Left ventricle myocardium inferior (tissue), 1 donor: ENCODE measurements around the gene TACC3. TPM values are rescaled to one million over a fixed set of nuclear protein-coding genes. Genes with fewer than 3 reads are reported as not detected.

ENCODE experiments used
- DNase-seq: peaks from one replicate; pipeline ENCODE4 v3.0.0-alpha.2; 2020
- H3K27ac ChIP-seq: fragments of 200-600 bp; replicated peaks from 2 replicates; pipeline ENCODE4 v1.8.0; 2021
- H3K27me3 ChIP-seq: fragments of 200-600 bp; 2 replicates; pipeline ENCODE4 v1.8.0; 2021; ENCODE audit warnings: low read depth
- H3K36me3 ChIP-seq: fragments of 200-600 bp; 2 replicates; pipeline ENCODE4 v1.8.0; 2021
- H3K4me1 ChIP-seq: fragments of 200-600 bp; 2 replicates; pipeline ENCODE4 v1.8.0; 2021
- H3K4me3 ChIP-seq: fragments of 200-600 bp; 2 replicates; pipeline ENCODE4 v1.8.0; 2021; ENCODE audit warnings: mild to moderate bottlenecking, moderate library complexity
- H3K9me3 ChIP-seq: fragments of 200-600 bp; replicated peaks from 2 replicates; pipeline ENCODE4 v1.8.0; 2021
- intact Hi-C: fragments of 100-400 bp; cut with micrococcal nuclease; formaldehyde crosslinking; loops from one replicate; pipeline ENCODE4 v1.11.0; 2022
- total RNA-seq: library from RNA; stranded (reverse); fragmentation: NEBNext Ultra II Directional; extraction: Animal tissue kit (Norgen Biotek cat#: 25700); gene quantifications from one replicate; pipeline ENCODE4 v1.2.1, GENCODE V29; 2021
- TF ChIP-seq, protein P1 (sequence below): fragments of 200-600 bp; IDR thresholded peaks from 2 replicates; pipeline ENCODE4 v1.8.0; 2021; ENCODE audit warnings: antibody characterized with exemption, mild to moderate bottlenecking, borderline replicate concordance
- donor health status: DM: no; HTN: yes; CAD: no; lungs with severe emphysema.

TACC3 gene
- total RNA-seq, 1 donor from 2014 or later: 5.8 TPM

DNA sequence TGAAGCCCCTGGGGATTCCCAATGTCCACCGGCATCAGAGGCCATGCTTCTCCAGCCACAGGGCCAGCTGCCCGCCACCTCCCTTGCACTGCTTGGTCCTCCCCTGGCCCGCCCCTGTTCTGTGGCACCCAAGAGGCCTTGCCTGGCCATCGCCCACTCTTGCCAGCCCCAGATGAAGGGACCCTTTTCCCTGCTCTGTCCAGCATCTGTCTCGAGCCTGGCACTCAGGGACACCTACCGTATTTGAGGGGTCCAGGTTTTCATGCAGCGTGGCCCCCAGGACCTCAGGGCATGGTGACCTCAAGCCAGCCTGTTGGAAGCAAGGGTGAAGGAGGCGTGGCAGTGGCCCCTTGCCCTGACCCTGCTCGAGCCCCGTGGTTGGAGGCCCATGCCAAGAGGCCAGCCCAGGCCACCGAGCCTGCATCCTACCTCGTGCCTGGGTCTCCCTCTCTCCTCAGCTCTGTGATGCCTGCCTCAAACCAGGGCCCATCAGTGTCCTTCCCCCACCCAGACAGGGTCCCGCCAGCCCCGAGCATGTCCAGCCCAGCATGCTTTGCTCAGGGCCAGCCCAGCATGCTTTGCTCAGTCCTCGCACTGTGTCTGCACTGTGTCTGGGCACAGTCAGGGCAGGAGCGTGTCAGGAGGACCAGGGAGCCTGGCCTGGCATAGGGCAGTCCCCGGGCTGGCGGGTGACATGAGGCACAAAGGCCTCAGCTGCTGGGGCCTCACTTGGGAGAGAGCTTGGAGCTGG lies 57.5 kb downstream of the TACC3 start:
- no peak for DNase-seq
- no peaks in the 10 kb centered on the region for H3K9me3 ChIP-seq
- TF ChIP-seq, protein P1, sequence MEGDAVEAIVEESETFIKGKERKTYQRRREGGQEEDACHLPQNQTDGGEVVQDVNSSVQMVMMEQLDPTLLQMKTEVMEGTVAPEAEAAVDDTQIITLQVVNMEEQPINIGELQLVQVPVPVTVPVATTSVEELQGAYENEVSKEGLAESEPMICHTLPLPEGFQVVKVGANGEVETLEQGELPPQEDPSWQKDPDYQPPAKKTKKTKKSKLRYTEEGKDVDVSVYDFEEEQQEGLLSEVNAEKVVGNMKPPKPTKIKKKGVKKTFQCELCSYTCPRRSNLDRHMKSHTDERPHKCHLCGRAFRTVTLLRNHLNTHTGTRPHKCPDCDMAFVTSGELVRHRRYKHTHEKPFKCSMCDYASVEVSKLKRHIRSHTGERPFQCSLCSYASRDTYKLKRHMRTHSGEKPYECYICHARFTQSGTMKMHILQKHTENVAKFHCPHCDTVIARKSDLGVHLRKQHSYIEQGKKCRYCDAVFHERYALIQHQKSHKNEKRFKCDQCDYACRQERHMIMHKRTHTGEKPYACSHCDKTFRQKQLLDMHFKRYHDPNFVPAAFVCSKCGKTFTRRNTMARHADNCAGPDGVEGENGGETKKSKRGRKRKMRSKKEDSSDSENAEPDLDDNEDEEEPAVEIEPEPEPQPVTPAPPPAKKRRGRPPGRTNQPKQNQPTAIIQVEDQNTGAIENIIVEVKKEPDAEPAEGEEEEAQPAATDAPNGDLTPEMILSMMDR: no peak

DNA sequence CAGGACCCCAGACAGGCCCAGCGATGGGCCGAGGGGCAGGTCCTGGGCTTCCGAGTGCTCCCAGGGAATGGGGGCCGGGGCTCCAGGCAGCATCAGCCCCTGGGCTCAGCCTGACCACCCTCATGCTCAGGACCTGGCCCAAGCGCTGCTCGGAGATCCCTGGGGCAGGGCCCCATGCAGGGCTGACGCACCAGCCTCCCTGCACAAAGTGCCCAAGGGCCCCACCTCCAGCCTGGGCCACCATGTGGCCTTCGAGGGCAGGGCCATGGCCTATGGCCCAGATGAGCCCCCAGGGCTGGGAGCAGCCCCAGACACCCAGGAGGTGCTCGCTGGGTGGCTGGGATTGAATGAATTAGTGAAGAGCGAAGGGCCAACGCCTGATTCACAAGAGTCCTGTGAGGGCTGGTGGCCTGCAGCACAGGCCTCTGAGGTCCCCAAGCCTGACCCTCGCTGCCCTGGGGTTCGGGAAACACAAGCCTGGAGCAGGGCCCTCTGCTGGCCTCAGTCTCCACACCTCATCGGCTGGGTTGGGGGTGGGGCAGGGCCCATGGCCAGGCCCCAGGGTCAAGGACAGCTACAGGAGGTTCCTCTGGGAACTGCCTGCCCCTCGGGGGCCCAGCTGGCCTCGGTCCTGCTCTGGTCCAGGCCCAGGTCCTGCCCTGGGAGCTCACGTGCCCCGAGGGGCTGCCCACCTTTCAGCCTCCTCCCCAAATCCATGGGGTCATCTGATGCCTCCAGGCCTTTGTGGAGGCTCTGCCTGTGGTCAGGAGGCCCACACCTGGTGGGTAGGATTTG lies 58.5 kb downstream of the TACC3 start:
- intact Hi-C loops: no loop called here
- Histone ChIP-seq H3K27ac (no peak overlapping the region), H3K9me3 (no peaks in the 10 kb centered on the region), H3K27me3 (peaks cover 14% of the 10 kb centered on the region), H3K36me3 (no peaks in the 10 kb centered on the region), H3K4me1 (peaks cover 8% of the 10 kb centered on the region), H3K4me3 (no peak overlapping the region)
- DNase-seq: no peak
- TF ChIP-seq, protein P1: no peak

More for the DNA sequence above, 57.5 kb downstream of the TACC3 start:
- Histone ChIP-seq H3K27ac (no peak overlapping the region), H3K4me1 (peaks cover 5% of the 10 kb centered on the region), H3K36me3 (no peaks in the 10 kb centered on the region), H3K4me3 (no peak overlapping the region), H3K27me3 (peaks cover 14% of the 10 kb centered on the region)
- intact Hi-C loops: no loop called here

DNA sequence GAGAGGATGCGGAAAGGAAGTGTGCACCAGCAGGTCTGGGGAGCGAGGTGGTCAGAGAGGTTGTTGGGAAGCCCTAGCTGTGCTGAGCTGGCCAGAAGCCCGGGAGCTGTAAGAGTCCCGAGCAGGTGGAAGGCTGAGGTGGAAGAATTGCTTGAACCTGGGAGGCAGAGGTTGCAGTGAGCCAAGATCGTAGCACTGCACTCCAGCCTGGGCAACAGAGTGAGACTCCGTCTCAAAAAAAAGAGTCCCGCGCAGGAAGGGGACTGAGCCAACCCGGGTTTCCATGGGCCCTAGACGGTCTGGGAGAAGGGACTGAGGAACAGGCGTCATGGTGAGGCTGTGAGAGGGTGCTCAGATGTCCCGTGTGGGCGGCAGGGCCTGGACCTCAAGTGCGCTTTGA lies 59.1 kb downstream of the TACC3 start:
- TF ChIP-seq, protein P1: no peak
- intact Hi-C loops: no loop called here
- H3K4me3 ChIP-seq: no peak overlapping the region

DNA sequence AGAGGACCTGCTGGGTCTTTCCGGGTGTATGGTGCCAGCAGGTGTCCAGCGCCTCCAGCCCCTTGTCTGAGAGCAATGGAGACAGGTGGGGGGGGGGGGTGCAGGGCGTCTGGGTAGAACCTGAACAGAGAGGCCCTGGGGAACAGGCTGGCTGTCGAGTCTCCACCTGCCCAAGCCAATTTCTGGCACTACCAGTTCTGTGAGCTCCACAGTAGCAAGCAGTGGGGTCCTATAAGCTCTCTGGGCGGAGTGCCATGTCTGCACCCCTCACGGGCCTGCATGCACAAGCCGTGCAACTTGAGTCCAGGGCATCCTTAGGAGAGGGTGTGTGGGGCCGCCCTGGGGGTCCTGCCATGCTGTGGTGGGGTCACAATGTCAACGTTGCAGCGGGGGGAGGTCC lies 61.7 kb downstream of the TACC3 start:
- intact Hi-C loops: no loop called here
- H3K36me3 ChIP-seq: no peaks in the 10 kb centered on the region
- no peaks in the 10 kb centered on the region for H3K9me3 ChIP-seq
- no peak overlapping the region for H3K4me3 ChIP-seq
- H3K4me1 ChIP-seq: peaks cover 18% of the 10 kb centered on the region
- H3K27ac ChIP-seq: no peak overlapping the region
- H3K27me3 ChIP-seq: peaks cover 9% of the 10 kb centered on the region
- DNase-seq: no peak
- TF ChIP-seq, protein P1: no peak

More for the DNA sequence above, 59.1 kb downstream of the TACC3 start:
- no peaks in the 10 kb centered on the region for H3K36me3 ChIP-seq
- peaks cover 14% of the 10 kb centered on the region for H3K27me3 ChIP-seq
- no peak overlapping the region for H3K27ac ChIP-seq
- H3K4me1 ChIP-seq: peaks cover 15% of the 10 kb centered on the region
- DNase-seq: no peak
- H3K9me3 ChIP-seq: no peaks in the 10 kb centered on the region

DNA sequence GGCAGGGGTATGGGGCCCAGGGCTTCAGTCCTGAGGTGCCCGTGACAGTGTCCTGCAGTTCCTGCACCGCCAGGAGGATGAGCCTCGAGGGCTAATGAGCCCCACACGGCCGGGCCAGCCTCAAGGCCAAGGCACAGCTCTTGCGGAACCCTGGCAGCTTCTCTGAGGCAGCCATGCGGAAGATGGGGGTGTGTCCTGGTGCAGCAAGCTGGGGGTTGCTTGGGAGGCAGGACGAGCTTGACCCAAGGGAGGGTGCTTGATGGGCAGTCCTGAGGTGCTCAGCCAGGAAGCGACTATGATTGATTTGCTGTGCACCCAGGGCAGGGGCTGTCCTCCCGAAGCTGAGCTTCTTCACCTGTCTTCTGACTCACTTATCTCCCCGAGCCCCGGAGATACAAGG lies 62.6 kb downstream of the TACC3 start:
- Histone ChIP-seq H3K9me3 (no peaks in the 10 kb centered on the region), H3K27ac (no peak overlapping the region), H3K27me3 (no peaks in the 10 kb centered on the region), H3K4me1 (peaks cover 13% of the 10 kb centered on the region), H3K36me3 (no peaks in the 10 kb centered on the region), H3K4me3 (no peak overlapping the region)
- TF ChIP-seq, protein P1: no peak
- no peak for DNase-seq
- intact Hi-C loops: no loop called here
